Left hindlimb (tissue), 1 donor: ENCODE data around the gene MBD3.
"Not testable (repeated sequence)": the region's sequence is repeated elsewhere in the genome, so short reads cannot be mapped to it uniquely, and the experiment has no call there.

Experiments used
- DNase-seq: peaks from one replicate; pipeline ENCODE4 v3.0.0-alpha.2; 2018

MBD3 gene

DNA sequence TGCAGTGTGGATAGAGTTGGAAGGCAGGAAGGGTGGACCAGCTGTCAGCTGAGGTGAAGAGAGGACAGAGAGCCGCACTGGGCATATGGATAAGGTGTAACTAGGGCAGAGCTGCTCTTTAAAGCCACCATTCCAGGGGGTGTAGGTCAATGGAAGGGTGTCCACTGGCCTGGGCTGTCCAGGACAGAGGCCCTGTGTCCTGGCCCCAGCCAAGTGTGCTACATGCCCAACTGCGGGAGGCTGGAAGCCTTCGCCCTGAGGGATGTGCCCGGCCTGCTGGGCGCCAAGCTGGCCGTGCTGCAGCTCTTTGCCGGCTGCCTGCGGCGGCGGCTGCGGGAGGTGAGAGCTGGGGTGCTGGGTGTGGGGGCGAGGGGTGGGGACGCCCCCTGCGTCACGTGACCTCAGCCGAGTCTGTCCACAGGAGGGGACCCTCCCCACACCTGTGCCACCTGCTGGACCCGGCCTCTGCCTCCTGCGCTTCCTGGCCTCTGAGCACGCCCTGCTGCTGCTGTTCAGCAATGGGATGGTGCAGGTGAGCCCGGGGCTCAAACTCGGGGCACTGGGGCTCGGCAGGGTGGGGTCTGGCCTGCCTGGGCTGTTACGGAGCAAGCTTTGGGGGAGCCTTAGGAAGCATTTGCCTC lies 59.0 kb downstream of the MBD3 start:
- DNase-seq, result no peak

DNA sequence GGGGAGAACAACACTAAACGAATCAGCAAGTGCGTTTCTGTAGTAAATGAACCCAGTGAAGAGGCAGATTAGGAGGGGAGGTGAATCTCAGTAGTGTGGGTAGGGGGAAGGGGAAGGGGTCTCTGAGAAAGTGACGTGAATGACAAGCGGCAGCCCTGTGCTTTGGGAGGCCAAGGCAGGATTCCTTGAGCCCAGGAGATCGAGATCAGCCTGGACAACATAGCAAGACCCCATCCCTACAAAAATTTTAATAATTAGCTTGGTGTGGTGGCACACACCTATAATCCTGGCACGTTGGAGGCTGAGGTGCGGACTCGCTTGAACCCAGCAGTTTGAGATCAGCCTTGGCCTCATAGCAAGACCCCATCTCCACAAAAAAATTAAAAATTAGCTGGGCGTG lies 60.7 kb downstream of the MBD3 start:
- no peak for DNase-seq

DNA sequence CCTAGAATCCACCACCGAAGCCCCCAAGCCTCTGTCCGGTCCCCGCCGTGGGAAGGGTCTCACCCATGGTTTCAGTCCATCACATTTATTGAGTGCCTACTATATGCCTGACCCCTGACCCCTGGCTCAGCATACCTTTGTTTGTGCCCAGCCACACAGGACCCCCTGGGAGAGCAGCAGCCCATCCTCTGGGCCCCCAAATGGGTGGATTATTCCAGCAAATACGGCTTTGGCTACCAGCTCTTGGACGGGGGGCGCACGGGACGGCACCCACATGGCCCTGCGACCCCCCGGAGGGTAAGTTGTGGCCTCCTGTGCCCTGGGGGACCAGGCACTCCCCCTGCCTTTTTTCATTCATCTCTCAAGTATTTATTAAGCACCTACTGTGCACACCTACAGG lies 61.1 kb downstream of the MBD3 start:
- DNase-seq, result no peak

DNA sequence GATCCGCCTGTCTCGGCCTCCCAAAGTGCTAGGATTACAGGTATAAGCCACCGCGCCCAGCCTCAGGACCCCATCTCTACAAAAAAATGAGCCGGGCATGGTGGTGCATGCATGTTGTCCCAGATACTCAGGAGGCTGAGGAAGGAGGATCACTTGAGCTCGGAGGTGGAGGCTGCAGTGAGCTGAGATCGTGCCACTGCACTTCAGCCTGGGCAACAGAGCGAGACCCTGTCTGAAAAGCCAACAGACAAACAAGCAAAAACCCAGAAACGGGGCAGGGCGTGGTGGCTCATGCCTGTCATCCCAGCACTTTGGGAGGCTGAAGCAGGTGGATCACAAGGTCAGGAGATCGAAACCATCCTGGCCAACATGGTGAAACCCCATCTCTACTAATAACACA lies 61.8 kb downstream of the MBD3 start:
- DNase-seq, result not testable (repeated sequence)

DNA sequence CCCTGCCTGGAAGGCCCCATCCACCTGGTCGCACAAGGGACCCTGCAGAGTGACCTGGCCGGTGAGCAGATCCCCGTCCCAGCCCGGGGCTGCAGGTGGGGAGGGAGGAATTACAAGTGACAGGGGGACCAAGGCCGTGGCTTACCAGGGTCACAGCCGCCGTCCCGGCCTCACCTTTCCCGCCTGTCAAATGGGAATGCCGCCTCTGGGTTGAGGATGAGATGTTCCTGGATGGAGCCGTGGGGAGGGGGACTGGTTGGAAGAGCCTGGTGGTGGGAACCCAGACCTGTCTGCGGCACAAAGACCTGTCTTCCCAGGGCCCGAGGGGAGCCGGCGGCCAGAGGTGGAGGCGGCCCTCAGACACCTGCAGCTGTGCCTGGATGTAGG lies 63.2 kb downstream of the MBD3 start:
- DNase-seq, result no peak

DNA sequence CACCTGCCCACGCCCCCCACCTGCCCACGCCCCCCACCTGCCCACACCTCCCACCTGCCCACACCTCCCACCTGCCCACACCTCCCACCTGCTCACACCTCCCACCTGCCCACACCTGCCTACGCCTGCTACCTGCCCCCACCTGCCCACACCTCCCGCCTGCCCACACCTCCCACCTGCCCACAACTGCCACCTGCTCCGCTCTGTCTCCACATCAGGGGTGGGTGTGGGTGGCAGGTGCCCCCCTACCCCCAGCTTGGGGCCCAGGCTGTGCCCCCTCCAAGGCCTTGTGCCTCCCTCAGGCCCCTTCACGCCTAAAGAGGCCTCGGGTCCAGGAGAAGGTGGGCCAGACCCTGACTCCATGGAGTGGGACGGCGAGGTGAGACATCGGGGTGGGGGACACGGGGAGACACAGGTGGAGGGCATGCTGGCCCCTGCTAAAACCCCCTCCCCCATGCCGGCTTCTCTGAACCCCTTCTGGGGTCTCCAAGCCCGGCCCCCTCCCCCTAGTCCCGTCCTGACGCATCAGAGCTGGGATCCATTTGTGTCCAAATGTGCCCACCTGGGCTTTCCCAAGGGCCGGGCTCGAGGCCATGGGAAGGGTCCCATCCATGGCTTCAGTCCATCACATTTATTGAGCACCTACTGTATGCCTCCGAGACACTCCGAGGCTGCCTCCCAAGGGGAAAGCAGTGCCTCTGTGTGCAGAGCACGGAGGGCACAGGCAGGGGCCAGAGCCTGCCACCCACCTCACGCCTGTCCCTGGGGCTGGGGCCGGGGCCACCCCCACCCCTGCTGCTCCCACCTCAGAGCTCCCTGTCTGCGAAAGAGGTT lies 63.9 kb downstream of the MBD3 start:
- DNase-seq, result no peak

DNA sequence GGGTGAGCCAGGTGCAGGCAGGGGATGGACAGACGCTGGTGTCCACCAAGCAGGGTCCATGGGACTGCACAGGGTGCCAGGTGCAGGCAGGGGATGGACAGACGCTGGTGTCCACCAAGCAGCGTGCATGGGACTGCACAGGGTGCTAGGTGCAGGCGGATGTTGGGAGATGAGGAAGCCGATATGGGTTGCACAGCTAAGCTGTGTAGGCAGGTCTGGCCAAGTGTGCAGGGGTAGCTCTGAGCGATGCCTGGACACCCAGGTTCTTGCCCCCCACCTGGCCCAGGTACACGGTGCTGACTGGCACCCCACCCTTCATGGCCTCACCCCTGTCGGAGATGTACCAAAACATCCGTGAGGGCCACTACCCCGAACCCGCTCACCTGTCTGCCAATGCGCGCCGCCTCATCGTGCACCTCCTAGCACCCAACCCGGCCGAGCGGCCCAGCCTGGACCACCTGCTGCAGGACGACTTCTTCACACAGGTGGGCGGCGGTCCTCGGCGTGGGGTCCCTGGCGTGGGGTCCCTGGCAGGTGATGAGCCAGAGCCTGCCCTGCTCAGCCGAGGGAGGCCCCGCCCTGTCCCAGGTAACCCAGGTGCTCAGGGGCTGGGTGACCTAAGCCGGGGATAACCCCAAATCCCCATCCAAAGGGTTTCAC lies 64.9 kb downstream of the MBD3 start:
- no peak for DNase-seq

DNA sequence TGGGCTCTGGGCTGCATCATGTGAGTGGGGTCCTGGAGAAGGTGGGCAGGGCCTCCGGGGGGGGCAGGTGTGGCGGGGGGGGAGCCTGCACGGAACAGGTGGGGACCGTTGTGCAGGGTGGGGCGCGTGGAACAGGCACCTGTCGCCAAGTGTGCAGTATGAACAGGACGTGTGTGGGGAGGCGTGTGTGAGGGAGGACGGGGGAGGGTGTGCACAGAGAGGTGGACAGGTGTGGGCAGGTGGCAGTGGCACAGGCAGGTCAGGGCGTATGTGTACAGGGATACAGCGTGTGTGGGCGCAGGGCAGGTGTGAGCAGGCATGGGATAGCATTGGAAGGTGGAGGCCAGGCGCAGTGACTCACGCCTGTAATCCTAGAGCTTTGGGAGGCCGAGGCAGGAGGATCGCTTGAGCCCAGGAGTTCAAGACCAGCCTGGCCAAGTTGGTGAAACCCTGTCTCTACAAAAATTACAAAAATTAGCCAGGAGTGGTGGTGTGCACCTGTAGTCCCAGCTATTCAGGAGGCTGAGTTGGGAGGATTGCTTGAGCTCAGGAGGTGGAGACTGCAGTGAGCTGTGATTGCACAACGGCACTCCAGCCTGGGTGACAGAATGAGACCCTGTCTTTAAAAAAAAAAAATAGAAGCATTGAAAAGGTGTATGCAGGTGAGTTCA lies 65.6 kb downstream of the MBD3 start:
- no peak for DNase-seq

DNA sequence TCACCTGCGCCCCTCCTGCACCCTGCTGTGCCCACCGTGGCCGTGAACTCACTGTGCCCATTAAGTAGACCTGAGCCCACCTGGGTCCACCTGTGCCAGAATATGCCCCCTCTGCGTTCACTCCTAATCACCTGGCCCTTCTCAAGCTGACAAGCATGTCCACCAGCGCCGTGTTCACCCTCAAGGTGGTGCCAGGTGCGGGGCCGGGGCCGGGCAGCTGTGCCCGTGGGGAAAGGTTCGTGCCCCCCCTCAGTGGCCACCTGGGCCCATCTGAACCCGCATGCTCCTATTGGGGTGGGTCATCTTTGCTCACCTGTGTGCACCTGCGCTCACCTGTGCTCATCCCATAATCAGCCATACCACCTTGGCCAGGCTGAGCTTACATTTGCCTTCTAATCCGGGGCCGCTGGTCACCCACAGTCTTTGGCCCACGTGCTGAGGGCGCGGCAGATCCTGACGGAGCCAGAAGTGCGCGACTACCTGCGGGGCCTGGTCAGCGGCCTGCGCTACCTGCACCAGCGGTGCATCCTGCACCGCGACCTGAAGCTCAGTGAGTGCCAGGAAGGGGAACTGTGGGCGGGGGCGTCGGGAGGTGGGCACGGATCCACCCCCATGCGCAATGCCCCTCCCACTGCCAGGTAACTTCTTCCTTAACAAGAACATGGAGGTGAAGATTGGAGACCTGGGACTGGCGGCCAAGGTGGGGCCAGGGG lies 66.4 kb downstream of the MBD3 start:
- no peak for DNase-seq

DNA sequence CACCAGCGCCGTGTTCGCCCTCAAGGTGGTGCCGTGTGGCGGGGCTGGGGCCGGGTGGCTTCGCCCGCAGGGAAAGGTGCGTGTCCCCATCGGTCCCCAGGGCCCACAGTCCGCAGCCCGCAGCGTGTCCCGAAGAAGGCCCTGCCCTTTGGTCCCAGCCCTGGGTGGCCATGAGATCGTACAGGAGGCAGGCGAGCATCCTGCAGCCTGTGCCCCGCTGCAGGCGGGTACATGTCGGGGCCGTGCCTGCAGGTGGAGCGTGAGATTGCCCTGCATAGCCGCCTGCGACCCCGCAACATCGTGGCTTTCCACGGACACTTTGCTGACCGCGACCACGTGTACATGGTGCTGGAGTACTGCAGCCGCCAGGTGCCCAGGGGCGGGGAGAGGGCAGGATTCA lies 67.3 kb downstream of the MBD3 start:
- no peak for DNase-seq

DNA sequence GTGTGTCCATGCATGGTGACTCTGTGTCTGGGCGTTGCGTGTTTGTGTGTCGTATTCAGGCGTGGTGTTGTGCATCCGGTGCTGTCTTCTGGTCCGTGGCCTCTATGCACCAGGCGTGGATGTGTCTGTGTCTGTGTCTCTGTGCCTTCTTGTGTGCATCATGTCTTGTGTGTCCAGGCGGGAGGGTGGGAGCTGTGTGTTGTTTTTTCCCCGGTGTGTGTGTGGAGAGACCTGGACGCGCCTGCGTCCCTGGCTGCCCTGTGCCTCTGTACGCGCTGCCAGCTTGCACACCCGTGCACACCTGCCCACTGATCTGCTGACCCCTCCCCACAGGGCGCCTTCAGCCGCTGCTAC lies 67.7 kb downstream of the MBD3 start:
- DNase-seq, result no peak

DNA sequence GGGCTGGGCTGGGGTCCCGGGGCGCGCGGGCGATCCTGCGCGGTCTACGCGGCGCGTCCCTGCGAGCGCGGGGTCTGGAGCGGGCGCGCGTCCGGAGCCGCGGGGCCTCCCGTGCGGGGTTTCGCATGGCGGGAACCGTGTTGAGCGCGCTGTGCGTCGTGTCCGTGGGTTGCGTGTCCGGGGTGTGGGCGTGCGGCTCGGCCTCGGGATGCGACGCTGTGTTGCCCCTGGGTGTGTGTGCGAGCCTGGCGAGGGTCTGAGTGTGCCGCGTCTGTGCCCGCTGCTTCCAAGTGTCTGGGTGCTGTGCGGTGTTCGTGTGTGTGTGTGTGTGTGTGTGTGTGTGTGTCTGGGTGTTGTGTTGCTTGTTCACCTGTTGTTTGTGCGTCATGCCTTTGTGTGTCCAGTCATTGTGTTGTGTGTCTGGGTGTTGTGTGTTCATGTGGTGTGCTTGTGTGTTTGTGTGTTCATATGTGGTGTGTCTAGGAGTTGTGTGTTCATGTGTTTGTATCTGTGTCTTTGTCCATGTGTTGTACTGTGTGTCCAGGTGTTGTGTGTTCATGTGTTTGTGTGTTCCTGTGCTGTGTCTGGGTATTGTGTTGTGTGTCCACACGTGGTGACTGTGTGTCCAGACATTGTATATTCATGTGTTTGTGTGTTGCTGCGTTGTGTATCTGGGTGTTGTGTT lies 68.2 kb downstream of the MBD3 start:
- DNase-seq, result no peak
